Measurements from ENCODE around the gene RAB35. TPM values are rescaled to one million over a fixed set of nuclear protein-coding genes. Genes with fewer than 3 reads are reported as not detected.

RAB35 gene
- total RNA-seq, 2 experiments from 2014 or later = 78.5 to 84.0 TPM

DNA sequence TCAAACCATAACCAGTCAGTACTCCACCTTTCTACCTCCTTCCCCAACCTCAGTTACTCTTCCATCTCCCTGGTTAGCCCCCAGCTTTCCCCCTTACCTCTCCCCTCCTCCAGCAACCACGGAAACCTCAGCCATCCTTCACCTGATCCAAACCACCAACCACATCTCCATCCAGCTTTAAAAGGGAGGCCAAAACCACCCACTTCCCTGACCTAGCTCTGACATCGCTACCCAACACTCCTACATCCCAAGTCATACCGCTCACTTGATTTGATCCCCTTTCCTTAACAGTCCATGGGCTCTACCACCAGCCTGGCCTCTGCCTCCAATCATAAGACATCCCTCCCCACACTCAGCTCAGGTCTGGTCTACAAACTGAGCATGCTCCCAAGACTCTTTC is 1.5 kb downstream of the RAB35 start:
- H3K9me3 Mint-ChIP-seq = no peaks in the 10 kb centered on the region
- no peak for DNase-seq
- ChIA-PET POLR2A (interaction anchor here (1.1 to 10.6 kb wide), 9 partner anchors 12 to 175 kb away, joined by 4 to 236 read pairs (median 37); partner anchors contain the start of genes BICDL1, GCN1, RNU4-1 and RNU4-2), CTCF (interaction anchor here (0.8 to 4.4 kb wide), 3 partner anchors 28 to 86 kb away, joined by 3 to 34 read pairs (median 5); partner anchors contain the start of gene RPLP0)
- no peaks in the 10 kb centered on the region for H3K27me3 Mint-ChIP-seq
- peak overlapping the region; percentile 75 for H3K27ac Mint-ChIP-seq
- H3K4me1 Mint-ChIP-seq = peaks cover 77% of the 10 kb centered on the region
- H3K4me3 Mint-ChIP-seq = peak overlapping the region; percentile 85
- peaks cover 59% of the 10 kb centered on the region for H3K36me3 Mint-ChIP-seq (ENCODE audit: low read depth)

DNA sequence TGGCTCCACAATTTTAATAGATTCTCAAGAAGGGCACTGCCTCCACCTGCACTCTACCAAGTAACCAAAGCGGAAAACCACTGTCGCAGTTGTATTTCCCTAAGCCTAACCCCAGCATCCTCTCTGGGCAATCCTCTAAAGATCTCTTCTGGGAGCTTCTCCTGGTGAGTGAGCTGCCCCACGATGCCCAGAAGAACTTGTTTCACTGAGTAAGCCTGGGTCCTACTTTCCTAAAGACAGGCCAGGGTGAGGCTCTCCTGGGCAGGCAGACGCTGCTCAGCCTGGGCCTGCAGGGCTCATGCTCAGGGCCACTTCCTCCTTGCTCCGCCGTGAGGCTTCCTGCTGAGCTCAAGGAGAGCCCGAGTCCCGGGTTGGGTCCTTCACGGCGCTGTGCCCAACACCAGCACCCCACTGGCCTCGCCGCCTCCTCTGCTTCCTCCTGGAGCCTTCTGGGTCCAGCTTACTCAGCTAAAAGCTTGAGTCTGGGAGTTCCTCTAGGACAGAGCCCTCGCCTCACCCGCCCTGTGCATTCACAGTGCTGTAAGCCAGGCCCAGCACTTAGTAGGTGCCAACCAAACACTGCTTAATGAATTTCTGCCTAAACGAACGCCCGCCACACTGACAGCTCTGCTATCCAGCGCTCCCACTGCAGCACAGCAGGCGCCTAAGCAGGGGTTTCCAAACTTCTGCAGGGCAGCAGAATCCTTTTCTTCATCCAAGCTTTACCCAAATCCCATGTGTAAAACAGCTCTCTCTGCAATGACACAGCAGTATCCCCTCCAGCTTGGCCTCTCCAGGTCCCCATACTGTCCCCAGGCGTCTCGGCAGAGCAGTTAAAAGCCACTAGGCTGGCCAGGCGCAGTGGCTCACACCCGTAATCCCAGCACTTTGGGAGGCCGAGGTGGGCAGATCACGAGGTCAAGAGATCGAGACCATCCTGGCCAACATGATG is 5.7 kb downstream of the RAB35 start:
- H3K27me3 Mint-ChIP-seq = no peaks in the 10 kb centered on the region

DNA sequence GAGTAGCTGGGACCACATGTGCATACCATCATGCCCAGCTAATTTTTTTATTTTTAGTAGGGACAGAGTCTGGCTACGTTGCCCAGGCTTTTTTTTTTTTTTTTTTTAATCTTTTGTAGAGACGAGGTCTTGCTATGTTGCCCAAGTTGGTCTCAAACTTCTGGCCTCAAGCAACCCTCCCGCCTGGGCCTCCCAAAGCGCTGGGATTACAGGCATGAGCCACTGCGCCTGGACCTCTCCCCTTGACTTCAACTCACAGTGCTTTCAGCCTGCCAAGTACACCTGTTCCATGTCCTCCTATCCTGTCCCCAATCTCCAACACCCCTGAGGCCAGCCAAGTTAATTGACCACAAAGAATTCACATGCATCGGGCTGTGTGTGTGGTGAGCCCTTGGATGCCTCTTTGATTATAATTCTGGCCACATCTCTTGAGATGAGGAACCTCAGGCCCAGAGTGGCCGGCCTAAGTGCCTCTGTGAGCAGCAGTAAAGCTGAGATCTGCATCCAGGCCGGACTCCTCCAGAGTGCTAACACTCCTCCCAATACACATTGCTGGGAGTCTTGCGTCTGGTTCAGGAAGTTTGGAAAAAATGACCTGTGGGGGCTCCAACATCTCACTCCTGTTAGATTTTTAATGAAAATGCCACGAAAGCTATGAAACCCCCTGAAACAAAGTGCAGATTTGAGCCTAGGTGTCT is 6.8 kb downstream of the RAB35 start:
- peak overlapping the region; percentile 91 for H3K27ac Mint-ChIP-seq
- no peak for DNase-seq
- ChIA-PET POLR2A (interaction anchor here (1.0 to 3.6 kb wide), 11 partner anchors 9 to 182 kb away, joined by 3 to 26 read pairs (median 5); partner anchors contain the start of genes BICDL1, RNU4-1, RNU4-2 and RPLP0), CTCF (interaction anchor here (0.7 to 1.5 kb wide), 7 partner anchors 10 to 157 kb away, joined by 3 to 9 read pairs (median 3); no protein-coding TSS in a partner anchor)
- no peak overlapping the region for H3K4me3 Mint-ChIP-seq
- peaks cover 65% of the 10 kb centered on the region for H3K36me3 Mint-ChIP-seq (ENCODE audit: low read depth)
- no peaks in the 10 kb centered on the region for H3K27me3 Mint-ChIP-seq
- H3K4me1 Mint-ChIP-seq = peaks cover 72% of the 10 kb centered on the region
- H3K9me3 Mint-ChIP-seq = no peaks in the 10 kb centered on the region

More for the DNA sequence above, 5.7 kb downstream of the RAB35 start:
- Mint-ChIP-seq H3K9me3 (no peaks in the 10 kb centered on the region), H3K27ac (peak overlapping the region; percentile 91), H3K4me1 (peaks cover 78% of the 10 kb centered on the region), H3K36me3 (ENCODE audit: low read depth) (peaks cover 67% of the 10 kb centered on the region), H3K4me3 (peak overlapping the region; percentile 66)
- ChIA-PET POLR2A (interaction anchor here (0.6 to 3.6 kb wide), 11 partner anchors 8 to 181 kb away, joined by 3 to 26 read pairs (median 5); partner anchors contain the start of genes BICDL1, RNU4-1, RNU4-2 and RPLP0), CTCF (interaction anchor here (0.8 to 1.5 kb wide), 8 partner anchors 9 to 156 kb away, joined by 3 to 9 read pairs (median 4); no protein-coding TSS in a partner anchor)
- peak; percentile 66 for DNase-seq

DNA sequence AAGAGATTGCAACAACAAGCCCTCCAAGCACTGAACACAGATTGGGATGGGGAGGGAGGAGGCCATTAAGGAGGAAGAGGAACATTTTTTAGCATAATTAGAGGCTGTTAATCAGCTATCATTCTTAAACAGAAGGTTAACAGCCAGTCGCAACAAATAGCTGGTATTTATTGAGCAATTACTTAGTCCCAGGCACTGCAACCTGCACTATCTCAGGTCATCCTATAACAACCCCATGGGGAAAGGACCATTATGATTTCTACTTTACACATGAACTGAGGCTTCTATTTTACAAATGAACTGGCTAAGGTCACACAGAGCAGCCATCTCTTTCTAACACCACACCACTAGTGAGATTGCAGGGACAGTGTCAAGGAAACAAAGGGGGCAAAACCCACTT is 10.4 kb downstream of the RAB35 start:
- Mint-ChIP-seq H3K36me3 (ENCODE audit: low read depth) (peaks cover 62% of the 10 kb centered on the region), H3K4me1 (peaks cover 59% of the 10 kb centered on the region), H3K4me3 (no peak overlapping the region), H3K9me3 (no peaks in the 10 kb centered on the region), H3K27me3 (no peaks in the 10 kb centered on the region), H3K27ac (no peak overlapping the region)
- DNase-seq = no peak
- ChIA-PET CTCF (interaction anchor here (0.7 to 3.0 kb wide), 2 partner anchors 15 to 19 kb away, joined by 3 to 11 read pairs; no protein-coding TSS in a partner anchor), POLR2A (interaction anchor here (0.8 to 6.5 kb wide), 4 partner anchors 11 to 19 kb away, joined by 3 to 70 read pairs (median 3); partner anchors contain the start of gene RAB35)

DNA sequence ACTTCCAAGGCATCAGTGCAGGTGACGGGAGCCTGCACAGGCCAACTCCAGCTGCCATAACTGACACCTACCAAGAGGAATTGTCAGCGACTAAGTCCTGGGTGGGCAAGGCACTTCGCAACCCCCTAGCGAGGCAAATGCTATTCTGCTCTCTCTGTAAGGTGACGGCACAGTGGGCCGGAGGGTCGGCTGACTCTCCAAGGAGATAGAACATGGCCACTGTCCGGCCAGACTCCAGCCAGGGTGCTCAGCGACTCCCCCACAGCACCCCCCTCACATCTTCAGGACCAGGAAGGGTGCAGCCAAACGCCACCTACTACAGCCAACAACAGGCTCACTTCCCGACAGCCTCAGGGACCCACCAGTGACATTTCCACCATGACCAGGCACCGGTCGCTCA is 13.2 kb downstream of the RAB35 start:
- Mint-ChIP-seq H3K4me1 (peaks cover 44% of the 10 kb centered on the region), H3K27me3 (no peaks in the 10 kb centered on the region), H3K9me3 (no peaks in the 10 kb centered on the region), H3K27ac (no peak overlapping the region), H3K4me3 (no peak overlapping the region), H3K36me3 (ENCODE audit: low read depth) (peaks cover 63% of the 10 kb centered on the region)
- ChIA-PET CTCF (no interaction called here), POLR2A (interaction anchor here (1.1 to 6.5 kb wide), 4 partner anchors 8 to 98 kb away, joined by 3 to 70 read pairs (median 8); partner anchors contain the start of genes RAB35 and RPLP0)
- no peak for DNase-seq

DNA sequence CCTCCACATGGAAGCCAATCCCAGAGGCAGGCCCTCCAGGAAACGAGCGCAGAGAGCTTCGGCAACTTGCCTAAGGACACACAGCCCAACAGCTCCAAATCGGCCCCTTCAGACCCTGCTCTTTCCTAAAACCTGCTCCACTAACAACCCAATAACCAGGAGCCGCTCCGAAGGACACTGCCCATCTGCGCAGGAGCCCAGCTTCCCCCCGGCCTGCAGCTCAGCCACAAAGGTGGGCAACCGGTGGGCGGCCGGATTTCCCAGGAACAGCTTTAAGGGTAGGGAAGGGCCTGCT is 13.6 kb downstream of the RAB35 start:
- DNase-seq = no peak
- ChIA-PET POLR2A (interaction anchor here (1.1 to 6.5 kb wide), 4 partner anchors 8 to 98 kb away, joined by 3 to 70 read pairs (median 8); partner anchors contain the start of genes RAB35 and RPLP0), CTCF (no interaction called here)
- peaks cover 40% of the 10 kb centered on the region for H3K4me1 Mint-ChIP-seq
- peaks cover 62% of the 10 kb centered on the region for H3K36me3 Mint-ChIP-seq (ENCODE audit: low read depth)
- no peaks in the 10 kb centered on the region for H3K27me3 Mint-ChIP-seq
- no peak overlapping the region for H3K4me3 Mint-ChIP-seq
- H3K9me3 Mint-ChIP-seq = no peaks in the 10 kb centered on the region
- H3K27ac Mint-ChIP-seq = no peak overlapping the region

DNA sequence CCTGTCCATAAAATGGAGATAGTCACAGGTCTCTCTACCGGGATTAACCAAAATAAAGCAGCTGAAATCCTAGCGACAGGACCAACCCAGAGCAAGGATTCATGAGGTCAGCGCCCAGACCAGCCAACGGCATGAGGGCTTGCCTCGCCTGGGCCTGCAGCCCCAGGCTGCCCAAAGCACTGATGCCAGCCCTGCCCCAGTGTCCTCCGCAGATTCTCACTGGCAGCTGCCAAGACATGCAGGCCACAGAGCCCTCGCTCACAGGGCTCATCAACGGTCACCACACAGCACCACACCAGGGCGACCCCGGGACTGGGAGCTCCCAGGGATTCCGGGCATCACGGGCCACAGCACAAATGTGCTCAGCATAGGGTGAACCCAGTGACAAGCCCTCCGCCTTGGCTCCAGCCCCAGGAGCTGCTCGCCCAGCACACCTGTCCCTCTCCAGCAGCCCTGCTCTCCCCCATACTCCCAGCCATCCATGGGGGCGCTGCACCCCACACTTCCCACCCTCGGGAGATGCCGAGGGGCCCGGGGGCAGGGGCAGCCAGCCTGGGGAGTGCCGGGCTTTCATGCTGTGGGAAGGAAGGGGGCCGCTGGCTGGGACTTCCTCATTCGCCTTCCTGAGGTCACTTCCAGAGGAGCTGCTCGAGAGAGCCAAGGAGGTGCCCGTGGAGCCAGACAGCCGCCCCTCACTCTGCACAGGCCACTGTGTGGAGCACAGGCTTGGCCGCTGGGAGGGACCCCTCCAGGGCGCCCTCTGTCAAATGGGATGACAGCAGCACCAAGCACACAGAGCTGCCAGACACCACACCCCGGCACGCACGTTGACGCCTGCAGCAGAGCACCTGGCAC is 14.1 kb downstream of the RAB35 start:
- H3K36me3 Mint-ChIP-seq (ENCODE audit: low read depth) = peaks cover 60% of the 10 kb centered on the region
- peaks cover 38% of the 10 kb centered on the region for H3K4me1 Mint-ChIP-seq
- ChIA-PET POLR2A (interaction anchor here (1.1 to 6.5 kb wide), 4 partner anchors 9 to 99 kb away, joined by 3 to 70 read pairs (median 8); partner anchors contain the start of genes RAB35 and RPLP0), CTCF (no interaction called here)
- no peaks in the 10 kb centered on the region for H3K9me3 Mint-ChIP-seq
- H3K27ac Mint-ChIP-seq = peak overlapping the region; percentile 67
- no peaks in the 10 kb centered on the region for H3K27me3 Mint-ChIP-seq
- no peak for DNase-seq
- H3K4me3 Mint-ChIP-seq = no peak overlapping the region

DNA sequence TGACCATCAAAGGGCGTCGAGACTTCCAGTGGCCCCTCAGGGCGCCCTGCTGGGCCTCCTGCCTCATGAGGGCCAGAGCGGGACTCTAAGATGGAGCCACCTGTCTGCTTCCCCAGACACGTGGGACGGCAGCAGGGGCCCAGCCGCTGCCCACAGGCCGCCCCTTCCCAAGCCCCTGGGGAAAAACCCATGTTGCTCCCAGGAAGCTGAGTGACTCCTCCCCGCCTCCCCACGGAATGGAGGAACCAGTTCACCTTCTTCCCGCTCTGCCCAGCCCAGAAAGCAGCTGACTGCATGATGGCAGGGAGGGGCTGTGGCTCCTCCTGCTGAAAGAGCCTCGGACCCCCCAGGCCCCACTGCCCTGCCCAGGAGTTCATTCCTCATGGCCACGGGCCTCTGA is 14.9 kb downstream of the RAB35 start:
- Mint-ChIP-seq H3K27me3 (no peaks in the 10 kb centered on the region), H3K36me3 (ENCODE audit: low read depth) (peaks cover 61% of the 10 kb centered on the region), H3K9me3 (no peaks in the 10 kb centered on the region), H3K4me3 (peak overlapping the region; percentile 49), H3K4me1 (peaks cover 35% of the 10 kb centered on the region), H3K27ac (peak overlapping the region; percentile 67)
- CTCF ChIA-PET = interaction anchor here (1.4 kb wide), 1 partner anchor 15 kb away, joined by 6 read pairs; no protein-coding TSS in a partner anchor
- POLR2A ChIA-PET = interaction anchor here (1.0 to 6.5 kb wide), 4 partner anchors 10 to 17 kb away, joined by 4 to 70 read pairs (median 8); partner anchors contain the start of gene RAB35
- no peak for DNase-seq

DNA sequence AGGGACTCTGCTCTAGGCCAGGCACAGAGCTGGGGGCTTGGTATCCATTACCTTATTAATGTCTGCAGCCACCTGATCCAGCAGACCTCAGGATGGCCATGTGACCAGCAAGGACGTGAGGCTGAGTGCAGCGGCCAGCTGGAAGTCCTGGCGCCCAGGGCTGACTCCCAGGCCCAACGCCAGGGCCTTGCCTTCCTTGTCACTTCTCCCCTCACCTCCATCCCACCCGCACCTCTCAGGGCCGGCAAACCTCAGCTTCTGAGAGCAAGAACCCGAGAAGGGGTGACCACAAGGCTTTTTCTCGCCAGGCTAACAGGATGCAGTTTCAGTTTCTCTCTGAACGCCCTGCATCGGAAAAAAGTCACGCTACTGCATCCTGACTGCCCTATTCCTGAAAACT is 15.4 kb downstream of the RAB35 start:
- H3K4me3 Mint-ChIP-seq = peak overlapping the region; percentile 49
- H3K9me3 Mint-ChIP-seq = no peaks in the 10 kb centered on the region
- peak overlapping the region; percentile 67 for H3K27ac Mint-ChIP-seq
- H3K27me3 Mint-ChIP-seq = no peaks in the 10 kb centered on the region
- H3K36me3 Mint-ChIP-seq (ENCODE audit: low read depth) = peaks cover 62% of the 10 kb centered on the region
- peak; percentile 37 for DNase-seq
- ChIA-PET POLR2A (interaction anchor here (0.8 to 6.5 kb wide), 8 partner anchors 10 to 111 kb away, joined by 3 to 70 read pairs (median 4); partner anchors contain the start of genes RAB35 and RPLP0), CTCF (interaction anchor here (1.4 kb wide), 1 partner anchor 14 kb away, joined by 6 read pairs; no protein-coding TSS in a partner anchor)
- H3K4me1 Mint-ChIP-seq = peaks cover 34% of the 10 kb centered on the region

DNA sequence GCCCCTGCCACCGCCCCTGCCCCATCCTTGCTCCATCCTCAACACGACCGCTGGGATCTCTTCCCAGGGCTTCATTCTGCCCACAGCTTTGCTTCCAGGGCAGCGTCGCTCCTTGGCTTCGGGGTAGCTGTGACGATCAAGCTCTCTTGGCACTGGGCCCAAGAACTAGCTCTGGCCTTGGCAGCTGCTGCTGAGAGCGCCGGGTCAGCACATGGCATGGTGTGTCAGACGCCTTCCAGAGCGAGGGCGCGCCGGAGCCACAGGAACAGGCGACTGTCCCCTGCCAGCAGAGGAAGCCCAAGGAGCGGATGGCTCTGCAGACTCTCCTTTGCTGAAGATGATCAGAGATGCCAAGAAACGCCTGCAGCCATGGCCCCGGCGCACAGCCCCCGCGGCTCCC is 15.9 kb downstream of the RAB35 start:
- Mint-ChIP-seq H3K27ac (no peak overlapping the region), H3K4me1 (peaks cover 31% of the 10 kb centered on the region), H3K36me3 (ENCODE audit: low read depth) (peaks cover 59% of the 10 kb centered on the region), H3K27me3 (no peaks in the 10 kb centered on the region), H3K4me3 (no peak overlapping the region), H3K9me3 (no peaks in the 10 kb centered on the region)
- no peak for DNase-seq
- CTCF ChIA-PET = interaction anchor here (0.7 to 1.4 kb wide), 3 partner anchors 14 to 100 kb away, joined by 3 to 6 read pairs (median 3); partner anchors contain the start of genes RAB35 and RPLP0
- POLR2A ChIA-PET = interaction anchor here (0.8 to 6.5 kb wide), 8 partner anchors 9 to 110 kb away, joined by 3 to 70 read pairs (median 4); partner anchors contain the start of genes RAB35 and RPLP0

DNA sequence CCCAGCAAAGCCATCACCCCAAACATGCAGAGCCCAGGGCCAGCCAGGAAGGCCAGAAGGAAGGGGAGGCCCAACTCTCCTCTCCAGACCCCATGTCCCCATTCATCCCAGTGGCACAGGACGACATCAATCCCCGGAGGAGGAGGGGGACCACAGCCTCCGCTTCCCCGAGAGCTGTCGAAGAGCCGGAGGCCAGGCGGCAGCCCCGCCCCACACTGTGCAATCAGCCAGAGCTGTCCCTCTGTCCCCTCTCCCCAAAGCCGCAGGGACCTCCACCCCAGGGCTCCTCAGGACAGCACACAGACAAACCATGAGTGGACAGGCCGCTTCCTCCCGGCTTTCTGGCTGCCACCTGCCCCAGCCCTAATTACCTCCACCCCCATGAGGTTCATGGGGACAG is 16.8 kb downstream of the RAB35 start:
- POLR2A ChIA-PET = interaction anchor here (0.9 to 6.5 kb wide), 5 partner anchors 8 to 100 kb away, joined by 3 to 70 read pairs (median 4); partner anchors contain the start of gene RAB35
- H3K4me1 Mint-ChIP-seq = peaks cover 27% of the 10 kb centered on the region
- CTCF ChIA-PET = interaction anchor here (1.0 kb wide), 1 partner anchor 101 kb away, joined by 3 read pairs; the partner anchor contains the start of gene RPLP0
- no peak for DNase-seq
- H3K4me3 Mint-ChIP-seq = no peak overlapping the region
- H3K9me3 Mint-ChIP-seq = no peaks in the 10 kb centered on the region
- no peaks in the 10 kb centered on the region for H3K27me3 Mint-ChIP-seq
- H3K36me3 Mint-ChIP-seq (ENCODE audit: low read depth) = peaks cover 53% of the 10 kb centered on the region
- H3K27ac Mint-ChIP-seq = peak overlapping the region; percentile 2
